Fibroblast of pulmonary artery (primary cell): Measurements from ENCODE around the gene PUS1.

Source experiments
- DNase-seq: peaks from one replicate; pipeline ENCODE4 v3.0.0-alpha.2; 2010; ENCODE audit warnings: low read depth
- H3K4me3 ChIP-seq: replicated peaks from 2 replicates; pipeline ENCODE4 v1.5.1; 2011; ENCODE audit warnings: low read depth, mild to moderate bottlenecking, control low read depth, low read length, moderate library complexity
- CTCF ChIP-seq: IDR thresholded peaks from 2 replicates; pipeline ENCODE4 v1.5.1; 2011; ENCODE audit warnings: mild to moderate bottlenecking, control low read depth, low read length, inconsistent platforms; ENCODE audit errors: missing control alignments

Gene PUS1

DNA sequence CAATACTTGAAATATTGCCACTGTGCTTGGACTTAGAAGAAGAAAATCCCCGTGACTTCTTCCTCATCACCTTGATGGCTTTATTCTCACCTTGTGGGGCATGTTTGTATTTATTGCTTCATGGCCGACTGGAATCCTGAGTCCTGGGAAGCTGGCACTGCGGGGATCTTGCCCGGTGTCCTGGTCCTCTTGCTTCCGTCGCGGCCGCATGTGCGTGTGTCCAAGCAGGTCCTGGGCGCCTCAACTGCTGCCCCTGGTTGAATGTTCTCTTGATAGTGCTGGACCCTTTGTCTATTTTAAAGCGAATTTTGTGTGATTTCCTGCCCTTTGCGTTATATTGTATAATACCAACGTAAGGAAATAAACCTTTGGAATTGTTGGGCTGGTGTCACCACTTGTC lies 6.3 kb upstream of the PUS1 start:
- no peak overlapping the region for H3K4me3 ChIP-seq
- DNase-seq, result no peak
- no peak for TF ChIP-seq CTCF

DNA sequence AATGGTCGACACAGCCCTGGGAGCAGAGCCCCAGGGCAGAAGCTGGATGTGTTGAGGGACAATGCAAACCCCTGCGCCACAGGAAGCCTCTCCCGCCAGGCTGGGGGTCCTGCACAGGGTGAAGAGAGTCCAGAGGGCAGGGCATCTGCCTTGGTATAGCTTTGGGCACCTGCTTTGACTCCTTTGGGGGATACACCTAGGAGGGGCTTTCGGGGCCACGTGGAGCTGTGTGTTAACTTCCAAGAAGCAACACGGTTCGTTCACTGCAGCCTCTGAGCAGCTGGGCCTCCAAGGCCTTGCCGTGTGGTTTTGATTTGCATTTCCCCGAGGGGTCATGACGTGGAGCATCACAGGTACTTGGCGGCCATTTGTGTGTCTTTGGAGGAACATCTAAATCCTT lies 5.8 kb upstream of the PUS1 start:
- TF ChIP-seq CTCF, result no peak
- no peak overlapping the region for H3K4me3 ChIP-seq
- no peak for DNase-seq

GRCh38 chr12:131927110-131928079 lies 1.7 kb upstream of the PUS1 start:
- TF ChIP-seq CTCF, result no peak
- no peak overlapping the region for H3K4me3 ChIP-seq
- DNase-seq, result no peak

DNA sequence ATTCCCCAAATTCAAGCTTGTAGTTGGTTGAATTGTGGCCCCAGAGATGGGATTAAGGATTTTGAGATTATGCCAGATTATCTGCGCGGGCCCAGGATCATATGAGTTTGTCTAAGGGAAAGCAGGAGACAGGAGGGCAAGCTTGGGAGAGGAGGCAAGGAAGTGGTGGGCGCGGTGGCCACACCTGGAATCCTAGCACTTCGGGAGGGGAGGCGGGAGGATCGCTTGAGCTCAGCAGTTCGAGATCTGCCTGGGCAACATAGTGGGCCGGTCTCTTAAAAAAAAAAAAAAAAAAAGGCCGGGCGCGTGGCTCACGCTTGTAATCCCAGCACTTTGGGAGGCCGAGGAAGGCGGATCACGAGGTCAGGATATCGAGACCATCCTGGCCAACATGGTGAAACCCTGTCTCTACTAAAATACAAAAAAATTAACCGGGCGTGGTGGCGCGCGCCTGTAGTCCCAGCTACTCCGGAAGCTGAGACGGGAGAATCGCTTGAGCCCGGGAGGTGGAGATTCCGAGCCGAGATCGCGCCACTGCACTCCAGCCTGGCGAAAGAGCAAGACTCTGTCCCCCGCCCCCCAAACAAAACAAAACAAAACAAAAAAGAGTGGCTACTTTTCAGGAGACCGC lies 881 bp upstream of the PUS1 start:
- H3K4me3 ChIP-seq, result peak overlapping the region; percentile 64
- peak; percentile 22 for DNase-seq
- no peak for TF ChIP-seq CTCF

GRCh38 chr12:131929581-131930456 lies 743 bp downstream of the PUS1 start:
- DNase-seq, result no peak
- peak overlapping the region; percentile 93 for H3K4me3 ChIP-seq
- no peak for TF ChIP-seq CTCF

GRCh38 chr12:131930510-131930909 lies 1.4 kb downstream of the PUS1 start:
- no peak for TF ChIP-seq CTCF
- no peak for DNase-seq
- H3K4me3 ChIP-seq, result peak overlapping the region; percentile 93
